Glutamatergic neuron (in vitro differentiated cells): ENCODE data around the gene NCF4. TPM values are rescaled to one million over a fixed set of nuclear protein-coding genes. Genes with fewer than 3 reads are reported as not detected.

Experiments
- DNase-seq: peaks from one replicate; pipeline ENCODE4 v3.0.0; 2022
- H3K27ac Mint-ChIP-seq: one replicate; pipeline ENCODE4 v1.8.0; 2020; ENCODE audit warnings: mild to moderate bottlenecking, mixed read lengths, inconsistent platforms; ENCODE audit not compliant: unreplicated experiment
- H3K27me3 Mint-ChIP-seq: one replicate; pipeline ENCODE4 v1.8.0; 2020; ENCODE audit warnings: mild to moderate bottlenecking, moderate library complexity, mixed read lengths, inconsistent platforms; ENCODE audit not compliant: unreplicated experiment
- H3K36me3 Mint-ChIP-seq: one replicate; pipeline ENCODE4 v1.8.0; 2020; ENCODE audit warnings: mild to moderate bottlenecking, mixed read lengths, inconsistent platforms; ENCODE audit not compliant: unreplicated experiment
- H3K4me1 Mint-ChIP-seq: one replicate; pipeline ENCODE4 v1.8.0; 2020; ENCODE audit warnings: mild to moderate bottlenecking, low read depth, mixed read lengths, inconsistent platforms; ENCODE audit not compliant: unreplicated experiment
- H3K4me3 Mint-ChIP-seq: one replicate; pipeline ENCODE4 v1.8.0; 2020; ENCODE audit warnings: mild to moderate bottlenecking, mixed read lengths, inconsistent platforms; ENCODE audit not compliant: unreplicated experiment
- H3K9me3 Mint-ChIP-seq: one replicate; pipeline ENCODE4 v1.8.0; 2020; ENCODE audit warnings: mild to moderate bottlenecking, moderate library complexity, mixed read lengths, inconsistent platforms; ENCODE audit not compliant: unreplicated experiment
- total RNA-seq: library from RNA; stranded (reverse); fragmentation: NEBNext Ultra II Directional; extraction: Animal tissue kit (Norgen Biotek cat#: 25700); gene quantifications from one replicate; pipeline ENCODE4 v1.2.1, GENCODE V29; 2021; ENCODE audit not compliant: unreplicated experiment
- TF ChIP-seq, protein P1 (sequence below): fragments of 200-600 bp; sonication (generic); IDR thresholded peaks from one replicate; pipeline ENCODE4 v1.5.0; 2021; ENCODE audit not compliant: partially characterized antibody, unreplicated experiment

NCF4 gene
- total RNA-seq, 1 donor from 2014 or later = not detected

DNA sequence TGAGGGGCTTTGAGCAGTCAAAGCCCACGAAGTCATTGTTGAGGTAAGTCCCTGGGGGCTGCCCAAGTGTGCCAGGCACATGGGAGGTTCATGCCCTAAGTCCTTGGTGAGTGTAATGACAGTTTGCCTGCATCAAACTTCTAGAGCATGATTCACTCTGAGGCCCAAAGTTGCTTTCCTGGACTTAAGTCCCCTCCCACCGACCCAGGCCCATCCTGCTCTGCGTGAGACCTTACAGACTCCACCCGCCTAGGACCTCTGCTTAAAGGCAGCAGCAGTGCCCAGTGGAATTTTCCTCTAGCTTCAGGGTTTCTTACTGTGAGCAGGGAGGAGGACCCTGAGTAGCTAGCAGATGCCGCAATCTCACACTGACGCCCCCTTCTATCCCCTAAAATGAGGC is 38.2 kb upstream of the NCF4 start:
- no peak for DNase-seq
- Mint-ChIP-seq H3K27ac (no peak overlapping the region), H3K27me3 (peaks cover 7% of the 10 kb centered on the region), H3K4me1 (peaks cover 2% of the 10 kb centered on the region), H3K36me3 (no peaks in the 10 kb centered on the region), H3K9me3 (peaks cover 8% of the 10 kb centered on the region), H3K4me3 (no peak overlapping the region)
- TF ChIP-seq, protein P1, sequence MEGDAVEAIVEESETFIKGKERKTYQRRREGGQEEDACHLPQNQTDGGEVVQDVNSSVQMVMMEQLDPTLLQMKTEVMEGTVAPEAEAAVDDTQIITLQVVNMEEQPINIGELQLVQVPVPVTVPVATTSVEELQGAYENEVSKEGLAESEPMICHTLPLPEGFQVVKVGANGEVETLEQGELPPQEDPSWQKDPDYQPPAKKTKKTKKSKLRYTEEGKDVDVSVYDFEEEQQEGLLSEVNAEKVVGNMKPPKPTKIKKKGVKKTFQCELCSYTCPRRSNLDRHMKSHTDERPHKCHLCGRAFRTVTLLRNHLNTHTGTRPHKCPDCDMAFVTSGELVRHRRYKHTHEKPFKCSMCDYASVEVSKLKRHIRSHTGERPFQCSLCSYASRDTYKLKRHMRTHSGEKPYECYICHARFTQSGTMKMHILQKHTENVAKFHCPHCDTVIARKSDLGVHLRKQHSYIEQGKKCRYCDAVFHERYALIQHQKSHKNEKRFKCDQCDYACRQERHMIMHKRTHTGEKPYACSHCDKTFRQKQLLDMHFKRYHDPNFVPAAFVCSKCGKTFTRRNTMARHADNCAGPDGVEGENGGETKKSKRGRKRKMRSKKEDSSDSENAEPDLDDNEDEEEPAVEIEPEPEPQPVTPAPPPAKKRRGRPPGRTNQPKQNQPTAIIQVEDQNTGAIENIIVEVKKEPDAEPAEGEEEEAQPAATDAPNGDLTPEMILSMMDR = no peak

DNA sequence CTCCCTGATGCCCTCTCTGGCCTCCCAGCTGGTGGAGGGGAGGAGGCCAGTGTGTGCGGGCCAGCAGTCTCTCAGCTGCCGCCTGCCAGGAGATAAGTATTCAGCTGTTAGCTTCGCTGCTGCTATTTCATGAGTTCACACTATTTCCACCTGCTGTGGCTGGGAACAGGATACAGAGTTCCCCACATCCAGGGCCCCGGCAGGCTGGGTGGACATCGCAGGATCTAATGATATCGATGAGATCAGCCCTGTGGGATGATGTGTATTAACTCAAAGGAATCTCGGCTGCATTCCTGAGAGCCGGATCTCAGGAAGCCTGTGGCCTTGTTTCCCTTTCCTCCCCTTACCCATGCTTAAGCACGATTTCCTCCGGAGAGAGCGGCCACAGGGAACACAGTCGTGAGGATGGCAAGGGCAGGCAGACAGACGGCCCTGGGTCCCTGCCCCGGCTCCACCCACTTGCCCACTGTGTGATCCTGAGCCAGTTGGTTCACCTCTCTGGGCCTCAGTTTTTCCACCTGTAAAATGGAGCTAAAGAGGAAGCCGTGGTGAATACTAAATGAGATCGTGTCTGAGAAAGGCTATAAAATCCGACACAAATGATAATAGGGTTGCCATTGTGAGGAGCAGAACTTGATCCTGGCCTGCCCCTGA is 37.5 kb upstream of the NCF4 start:
- Mint-ChIP-seq H3K36me3 (no peaks in the 10 kb centered on the region), H3K9me3 (peaks cover 5% of the 10 kb centered on the region), H3K4me3 (no peak overlapping the region), H3K4me1 (peaks cover 2% of the 10 kb centered on the region), H3K27ac (no peak overlapping the region), H3K27me3 (peaks cover 7% of the 10 kb centered on the region)
- TF ChIP-seq, protein P1 = no peak
- no peak for DNase-seq

DNA sequence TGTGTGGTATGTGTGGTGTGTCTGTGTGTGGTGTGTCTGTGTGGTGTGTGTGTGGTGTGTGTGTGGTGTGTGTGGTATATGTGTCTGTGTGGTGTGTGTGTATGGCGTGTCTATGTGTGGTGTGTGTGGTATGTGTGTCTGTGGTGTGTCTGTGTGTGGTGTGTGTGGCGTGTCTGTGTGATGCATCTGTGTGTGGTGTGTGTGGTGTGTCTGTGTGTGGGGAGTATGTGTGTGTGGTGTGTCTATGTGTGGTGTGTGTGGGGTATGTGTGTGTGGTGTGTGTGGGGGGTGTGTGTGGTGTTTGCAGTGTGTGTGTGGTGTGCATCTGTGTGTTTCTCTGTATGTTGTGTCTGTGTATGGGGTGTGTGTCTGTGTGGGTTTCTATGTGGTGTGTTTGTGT is 36.2 kb upstream of the NCF4 start:
- no peak overlapping the region for H3K4me3 Mint-ChIP-seq
- TF ChIP-seq, protein P1 = no peak
- H3K9me3 Mint-ChIP-seq = peaks cover 5% of the 10 kb centered on the region
- H3K36me3 Mint-ChIP-seq = no peaks in the 10 kb centered on the region
- DNase-seq = no peak
- H3K27me3 Mint-ChIP-seq = peaks cover 7% of the 10 kb centered on the region
- H3K27ac Mint-ChIP-seq = no peak overlapping the region
- no peaks in the 10 kb centered on the region for H3K4me1 Mint-ChIP-seq

DNA sequence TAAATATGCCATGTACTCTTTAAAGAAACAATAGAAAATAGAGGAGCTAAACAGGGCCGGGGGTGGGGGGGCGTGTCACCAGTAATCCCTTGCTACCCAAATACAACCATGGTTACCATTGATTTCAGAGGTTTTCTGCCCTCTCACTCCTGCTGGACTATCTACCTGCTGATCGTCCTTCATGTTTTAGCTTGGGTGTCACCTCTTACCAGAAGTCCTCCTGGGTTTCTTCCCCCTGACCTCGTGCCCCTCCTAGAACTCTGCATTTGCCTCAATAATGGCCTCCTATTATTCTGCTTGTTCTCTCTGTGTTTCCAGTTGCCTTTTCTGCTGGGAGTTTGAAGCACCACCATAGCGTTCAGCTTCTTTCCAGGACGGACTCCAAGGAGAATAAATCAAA is 34.5 kb upstream of the NCF4 start:
- no peaks in the 10 kb centered on the region for H3K36me3 Mint-ChIP-seq
- no peak overlapping the region for H3K4me3 Mint-ChIP-seq
- H3K27ac Mint-ChIP-seq = no peak overlapping the region
- H3K4me1 Mint-ChIP-seq = no peaks in the 10 kb centered on the region
- DNase-seq = no peak
- H3K9me3 Mint-ChIP-seq = peaks cover 2% of the 10 kb centered on the region
- H3K27me3 Mint-ChIP-seq = peaks cover 7% of the 10 kb centered on the region
- TF ChIP-seq, protein P1 = no peak

DNA sequence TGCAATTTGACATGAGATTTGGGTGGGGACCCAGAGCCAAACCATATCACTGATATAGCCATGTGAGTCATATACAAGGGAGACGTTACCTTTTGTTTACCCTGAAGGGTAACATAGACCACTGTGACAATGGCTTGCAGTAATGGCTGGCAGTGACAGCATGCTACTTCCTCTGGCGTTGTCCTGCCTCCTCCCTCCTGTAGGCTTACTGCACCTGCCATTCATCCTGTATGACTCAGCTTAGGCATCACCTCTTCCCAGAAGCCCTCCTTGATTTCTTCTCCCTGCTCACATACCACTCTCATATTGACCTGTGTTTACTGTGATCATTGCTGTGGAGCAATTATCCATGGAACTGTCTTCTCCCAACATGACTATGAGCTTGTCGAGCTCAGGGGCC is 32.0 kb upstream of the NCF4 start:
- Mint-ChIP-seq H3K4me3 (no peak overlapping the region), H3K9me3 (peaks cover 4% of the 10 kb centered on the region), H3K4me1 (no peaks in the 10 kb centered on the region), H3K27ac (no peak overlapping the region), H3K27me3 (peaks cover 9% of the 10 kb centered on the region), H3K36me3 (no peaks in the 10 kb centered on the region)
- TF ChIP-seq, protein P1 = no peak
- DNase-seq = no peak
